SU-DHL-6 (cell line): ENCODE data around the gene ALK.

Source experiments
- H2AFZ ChIP-seq: fragments of 200-600 bp; sonication (generic); 2 replicates; pipeline ENCODE4 v1.6.1; 2014; ENCODE audit warnings: low read depth, mild to moderate bottlenecking, moderate library complexity, mixed read lengths, antibody characterized with exemption, low read length; ENCODE audit not compliant: severe bottlenecking
- H3F3A ChIP-seq: fragments of 200-600 bp; shearing (Covaris generic); 2 replicates; pipeline ENCODE4 v1.6.0; 2016; ENCODE audit warnings: antibody characterized with exemption, mild to moderate bottlenecking; ENCODE audit not compliant: insufficient read depth
- H3K27ac ChIP-seq: fragments of 200-600 bp; sonication (generic); 2 replicates; pipeline ENCODE4 v1.5.1; 2016; ENCODE audit warnings: low read depth, mild to moderate bottlenecking, low read length, moderate library complexity, mixed read lengths
- H3K27me3 ChIP-seq: fragments of 200-600 bp; sonication (generic), shearing (Covaris generic); 2 replicates; pipeline ENCODE4 v1.6.0; 2014; ENCODE audit warnings: mild to moderate bottlenecking, low read length
- H3K36me3 ChIP-seq: fragments of 200-600 bp; sonication (generic); 2 replicates; pipeline ENCODE4 v1.6.1; 2014; ENCODE audit warnings: mild to moderate bottlenecking, low read length, mixed read lengths
- H3K4me2 ChIP-seq: fragments of 300-600, 200-600 bp; shearing (Covaris generic), sonication (generic); 2 replicates; pipeline ENCODE4 v1.6.0; 2014; ENCODE audit warnings: low read length, low read depth, mild to moderate bottlenecking; ENCODE audit not compliant: poor library complexity, severe bottlenecking
- H3K4me3 ChIP-seq: fragments of 200-600 bp; sonication (generic); 2 replicates; pipeline ENCODE4 v1.5.1; 2014; ENCODE audit warnings: antibody characterized with exemption, low read length, mild to moderate bottlenecking, mixed read lengths; ENCODE audit not compliant: insufficient read depth, poor library complexity, severe bottlenecking
- H3K79me2 ChIP-seq: fragments of 200-600 bp; sonication (generic); 2 replicates; pipeline ENCODE4 v1.6.1; 2014; ENCODE audit warnings: mild to moderate bottlenecking, low read length, moderate library complexity; ENCODE audit not compliant: insufficient read depth
- H3K9ac ChIP-seq: fragments of 200-600 bp; sonication (generic); 2 replicates; pipeline ENCODE4 v1.7.0; 2014; ENCODE audit warnings: mild to moderate bottlenecking, low read length
- H3K9me2 ChIP-seq: fragments of 200-600 bp; sonication (generic); replicated peaks from 2 replicates; pipeline ENCODE4 v1.6.1; 2014; ENCODE audit warnings: low read length; ENCODE audit not compliant: insufficient read depth
- H3K9me3 ChIP-seq: fragments of 200-600 bp; sonication (generic); 2 replicates; pipeline ENCODE4 v1.6.1; 2014; ENCODE audit warnings: low read length, mixed read lengths; ENCODE audit not compliant: insufficient read depth
- H4K20me1 ChIP-seq: fragments of 200-600 bp; sonication (generic); 2 replicates; pipeline ENCODE4 v1.6.1; 2014; ENCODE audit warnings: low read depth, mild to moderate bottlenecking, antibody characterized with exemption, low read length, moderate library complexity, mixed read lengths
- CTCF ChIP-seq: fragments of 200-600 bp; sonication (generic); IDR thresholded peaks from one replicate; pipeline ENCODE4 v1.5.1; 2017; ENCODE audit warnings: antibody characterized with exemption, mild to moderate bottlenecking, low read length, moderate library complexity; ENCODE audit not compliant: insufficient read depth, poor library complexity, severe bottlenecking
- EZH2phosphoT487 ChIP-seq: fragments of 200-600 bp; sonication (generic), shearing (Covaris generic); conservative IDR thresholded peaks from 2 replicates; pipeline ENCODE4 v1.6.1; 2018; ENCODE audit warnings: mild to moderate bottlenecking, antibody characterized with exemption, low read length, moderate library complexity, mixed read lengths

Gene ALK

GRCh38 chr2:29892585-29893259 is 28.7 kb downstream of the ALK start:
- no peaks in the 10 kb centered on the region for H3K9me2 ChIP-seq
- no peaks in the 10 kb centered on the region for H3K9me3 ChIP-seq
- H3K79me2 ChIP-seq, result no peaks in the 10 kb centered on the region
- no peak overlapping the region for H2AFZ ChIP-seq
- no peaks in the 10 kb centered on the region; the same call in 1 of the 2 replicates for H3K27me3 ChIP-seq
- H3K4me3 ChIP-seq, result no peak overlapping the region
- H3F3A ChIP-seq, result no peaks in the 10 kb centered on the region
- H3K4me2 ChIP-seq, result no peak overlapping the region
- H3K36me3 ChIP-seq, result no peaks in the 10 kb centered on the region
- H3K27ac ChIP-seq, result no peak overlapping the region
- no peak overlapping the region for H3K9ac ChIP-seq
- TF ChIP-seq EZH2phosphoT487, result no peak
- TF ChIP-seq CTCF, result no peak
- no peaks in the 10 kb centered on the region for H4K20me1 ChIP-seq

DNA sequence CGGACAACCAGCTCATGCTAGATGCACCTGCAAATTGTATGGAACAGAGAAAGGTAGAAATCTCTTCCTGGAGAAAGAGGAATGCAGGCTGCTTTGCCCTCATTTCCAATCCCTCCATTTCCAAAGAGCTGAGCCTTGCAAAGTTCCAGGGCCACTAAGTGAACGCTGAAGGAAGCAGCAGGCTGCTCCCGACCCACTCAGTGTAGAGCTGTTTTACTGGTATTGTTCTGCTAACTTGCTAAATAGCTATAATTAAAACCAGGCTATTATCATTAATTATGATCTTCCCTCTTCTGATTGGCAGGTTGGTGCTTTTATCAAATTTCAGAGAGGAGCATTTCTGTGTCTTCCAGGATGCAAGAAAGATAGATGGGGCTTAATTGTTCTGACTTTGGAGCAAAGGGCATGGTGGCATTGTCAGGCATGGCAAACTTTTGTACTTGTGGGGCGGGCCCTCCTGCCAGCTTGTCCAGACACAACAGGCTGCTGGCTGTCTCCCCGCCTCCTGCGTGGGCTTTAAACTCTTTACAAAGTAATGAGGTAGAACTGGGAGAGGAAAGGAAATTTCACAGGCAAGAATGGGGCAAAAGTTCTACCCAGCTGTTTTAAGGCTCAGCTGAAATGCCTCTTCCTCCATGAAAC is 40.2 kb downstream of the ALK start:
- Histone ChIP-seq H3K79me2 (no peaks in the 10 kb centered on the region), H3K27me3 (no peaks in the 10 kb centered on the region), H3F3A (no peaks in the 10 kb centered on the region), H3K4me3 (no peak overlapping the region), H3K4me2 (no peak overlapping the region), H3K9me2 (no peaks in the 10 kb centered on the region), H3K9me3 (no peaks in the 10 kb centered on the region), H3K36me3 (no peaks in the 10 kb centered on the region), H4K20me1 (no peaks in the 10 kb centered on the region), H2AFZ (no peak overlapping the region), H3K27ac (no peak overlapping the region), H3K9ac (no peak overlapping the region)
- TF ChIP-seq EZH2phosphoT487 (no peak), CTCF (no peak)

DNA sequence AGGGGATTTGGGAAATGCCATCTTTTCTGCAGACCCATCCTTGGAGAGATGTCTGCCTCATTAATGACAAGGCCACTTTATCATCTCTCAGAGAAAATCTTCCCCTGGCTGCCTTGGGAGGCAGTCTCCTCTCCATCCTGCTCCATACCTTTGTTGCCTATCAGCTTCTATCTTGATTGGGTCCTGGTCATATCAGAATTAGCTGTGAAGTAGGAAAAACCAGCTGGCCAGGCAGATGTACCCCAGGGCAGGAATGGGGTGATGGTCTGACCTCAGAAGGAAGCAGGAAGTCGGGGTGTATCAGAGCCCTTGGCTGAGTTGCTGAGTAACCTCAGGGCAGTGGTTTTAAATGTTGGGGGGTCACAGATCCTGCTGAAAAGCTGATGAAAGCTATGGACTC is 41.3 kb downstream of the ALK start:
- Histone ChIP-seq H3K9ac (no peak overlapping the region), H3F3A (no peaks in the 10 kb centered on the region), H3K27me3 (no peaks in the 10 kb centered on the region), H2AFZ (no peak overlapping the region), H3K36me3 (no peaks in the 10 kb centered on the region), H3K4me3 (no peak overlapping the region), H3K9me3 (no peaks in the 10 kb centered on the region), H3K27ac (no peak overlapping the region), H3K4me2 (no peak overlapping the region), H4K20me1 (no peaks in the 10 kb centered on the region), H3K79me2 (no peaks in the 10 kb centered on the region), H3K9me2 (no peaks in the 10 kb centered on the region)
- no peak for TF ChIP-seq CTCF
- no peak for TF ChIP-seq EZH2phosphoT487
